ENCODE results near the gene MALRD1.
A peak's percentile ranks its signal among the peaks of the same experiment; 100 is the strongest.

- TF ChIP-seq POLR2AphosphoS5 (IDR thresholded peaks at IDR 0.05; ENCODE audit: low read depth, low read length) (no peak), GABPA (IDR thresholded peaks at IDR 0.05; ENCODE audit: borderline replicate concordance, insufficient read depth, low read length) (no peak), CTCF (IDR thresholded peaks at IDR 0.05; ENCODE audit: control extremely low read depth in 1 of 3, insufficient read depth in 1 of 3, low read depth in 1 of 3, low read length in 3 of 3) (peak in 2 of 3 experiments; percentile 17 to 30; a peak in 2 of 4 replicates), BCL11A (IDR thresholded peaks at IDR 0.05; ENCODE audit: low read depth in 2 of 2, low read length in 2 of 2) (no peak), POLR2A (IDR thresholded peaks at IDR 0.05; ENCODE audit: control extremely low read depth in 1 of 2, low read depth in 2 of 2, low read length in 2 of 2) (no peak), EP300 (IDR thresholded peaks at IDR 0.05; ENCODE audit: borderline replicate concordance in 1 of 2, low read depth in 2 of 2, low read length in 2 of 2) (no peak), CBX5 (IDR thresholded peaks at IDR 0.05; ENCODE audit: low read depth, low read length) (no peak), TAF1 (IDR thresholded peaks at IDR 0.05; ENCODE audit: low read depth, low read length) (no peak), ATF2 (IDR thresholded peaks at IDR 0.05; ENCODE audit: low read length) (no peak), PHF8 (conservative IDR thresholded peaks at IDR 0.05; ENCODE audit: low read depth, low read length) (no peak), SP2 (IDR thresholded peaks at IDR 0.05; ENCODE audit: low read length) (no peak), ATF3 (IDR thresholded peaks at IDR 0.05; ENCODE audit: insufficient read depth, low read depth, low read length) (no peak), SIN3A (conservative IDR thresholded peaks at IDR 0.05 in 1 of 2, IDR thresholded peaks at IDR 0.05 in 1 of 2; ENCODE audit: low read depth in 1 of 2, low read length in 2 of 2) (no peak)
Measured at GRCh38 chr10:19493917-19494316, 445.3 kb downstream of the MALRD1 start.
